Activated T-helper 1 cell treated with anti-CD3 and anti-CD28 coated beads, Interleukin-12 subunit alpha, Interleukin-12 subunit beta, Interleukin-2, Interleukin-4 antibody, amounts not matched to agents 30 ng/mL and 10 ng/mL and 1 ng/mL, durations not matched to agents 14 hours and 24 hours and 36 hours (primary cell): Measurements from ENCODE around the gene SUGT1. TPM values are rescaled to one million over a fixed set of nuclear protein-coding genes. Genes with fewer than 3 reads are reported as not detected.
"Not testable (repeated sequence)": the region's sequence is repeated elsewhere in the genome, so short reads cannot be mapped to it uniquely, and the experiment has no call there.

ENCODE experiments used
- DNase-seq: peaks from one replicate; pipeline ENCODE4 v3.0.0; 2021; ENCODE audit warnings: low spot score
- H3K27ac Mint-ChIP-seq: one replicate; pipeline ENCODE4 v1.8.0; 2021; ENCODE audit warnings: mild to moderate bottlenecking, mixed read lengths
- H3K27me3 Mint-ChIP-seq: one replicate; pipeline ENCODE4 v1.8.0; 2022; ENCODE audit warnings: mild to moderate bottlenecking, moderate library complexity, mixed read lengths; ENCODE audit not compliant: insufficient read depth
- H3K36me3 Mint-ChIP-seq: one replicate; pipeline ENCODE4 v1.8.0; 2021; ENCODE audit warnings: low read depth, mixed read lengths
- H3K4me1 Mint-ChIP-seq: one replicate; pipeline ENCODE4 v1.8.0; 2021; ENCODE audit warnings: low read depth, mixed read lengths
- H3K4me3 Mint-ChIP-seq: one replicate; pipeline ENCODE4 v1.8.0; 2021; ENCODE audit warnings: mild to moderate bottlenecking, moderate library complexity, mixed read lengths
- H3K9me3 Mint-ChIP-seq: one replicate; pipeline ENCODE4 v1.8.0; 2021; ENCODE audit warnings: mixed read lengths
- intact Hi-C: fragments of 100-400 bp; cut with micrococcal nuclease; formaldehyde crosslinking; loops from one replicate; pipeline ENCODE4 v1.15.1; 2024
- total RNA-seq: library from RNA; stranded (reverse); gene quantifications from 2 replicates; pipeline ENCODE4 v1.2.3, GENCODE V29; 2022

The SUGT1 gene
- total RNA-seq, 1 donor from 2014 or later: 63.3 TPM

DNA sequence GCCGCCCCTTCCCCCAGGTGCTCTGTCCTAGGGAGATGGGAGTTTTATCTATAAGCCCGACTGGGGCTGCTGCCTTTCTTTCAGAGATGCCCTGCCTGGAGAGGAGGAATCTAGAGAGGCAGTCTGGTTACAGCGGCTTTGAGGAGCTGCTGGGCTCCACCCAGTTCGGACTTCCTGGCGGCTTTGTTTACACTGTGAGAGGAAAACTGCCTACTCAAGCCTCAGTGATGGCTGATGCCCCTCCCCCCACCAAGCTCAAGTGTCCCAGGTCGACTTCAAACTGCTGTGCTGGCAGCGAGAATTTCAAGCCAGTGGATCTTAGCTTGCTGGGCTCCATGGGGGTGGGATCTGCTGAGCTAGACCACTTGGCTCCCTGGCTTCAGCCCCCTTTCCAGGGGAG, 68.3 kb downstream of the SUGT1 start:
- H3K36me3 Mint-ChIP-seq, H3K4me1 Mint-ChIP-seq, H3K4me3 Mint-ChIP-seq, H3K27ac Mint-ChIP-seq, H3K9me3 Mint-ChIP-seq, DNase-seq, intact Hi-C loops: not testable (repeated sequence)
- H3K27me3 Mint-ChIP-seq: peaks cover 11% of the 10 kb centered on the region

DNA sequence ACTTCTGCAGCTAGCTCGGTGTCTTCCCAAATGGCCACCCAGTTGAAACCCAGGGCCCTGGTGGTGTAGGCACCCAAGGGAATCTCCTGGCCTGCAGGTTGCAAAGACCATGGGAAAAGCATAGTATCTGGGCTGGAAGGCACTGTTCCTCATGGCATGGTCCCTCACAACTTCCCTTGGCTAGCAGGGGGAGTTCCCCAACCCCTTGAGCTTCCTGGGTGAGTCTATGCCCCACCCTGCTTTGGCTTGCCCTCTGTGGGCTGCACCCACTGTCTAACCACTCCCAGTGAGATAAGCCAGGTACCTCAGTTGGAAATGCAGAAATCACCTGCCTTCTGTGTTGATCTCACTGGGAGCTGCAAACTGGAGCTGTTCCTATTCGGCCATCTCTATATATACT, 68.7 kb downstream of the SUGT1 start:
- H3K9me3 Mint-ChIP-seq, DNase-seq, H3K4me1 Mint-ChIP-seq, H3K36me3 Mint-ChIP-seq, H3K4me3 Mint-ChIP-seq, H3K27ac Mint-ChIP-seq, intact Hi-C loops: not testable (repeated sequence)
- H3K27me3 Mint-ChIP-seq: peaks cover 11% of the 10 kb centered on the region

DNA sequence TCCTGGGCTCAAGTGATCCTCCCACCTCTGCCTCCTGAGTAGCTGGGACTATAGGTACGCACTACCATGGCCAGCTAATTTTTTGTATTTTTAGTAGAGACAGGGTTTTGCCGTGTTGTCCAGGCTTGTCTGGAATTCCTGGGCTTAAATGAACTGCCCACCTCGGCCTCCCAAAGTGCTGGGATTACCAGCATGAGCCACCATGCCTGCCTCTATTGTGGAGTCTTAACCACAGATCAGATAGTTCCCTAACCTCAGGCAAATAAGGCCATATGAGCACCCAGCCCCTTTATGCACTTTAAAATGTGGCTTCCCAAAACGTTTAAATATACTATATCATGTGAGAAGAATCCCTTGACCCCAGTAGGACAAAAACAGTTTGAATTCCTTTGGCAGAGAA, 70.5 kb downstream of the SUGT1 start:
- no peak overlapping the region for H3K27ac Mint-ChIP-seq
- no peak for DNase-seq
- no peak overlapping the region for H3K4me3 Mint-ChIP-seq
- no peaks in the 10 kb centered on the region for H3K4me1 Mint-ChIP-seq
- no peaks in the 10 kb centered on the region for H3K9me3 Mint-ChIP-seq
- H3K27me3 Mint-ChIP-seq: peaks cover 7% of the 10 kb centered on the region
- intact Hi-C loops: no loop called here
- no peaks in the 10 kb centered on the region for H3K36me3 Mint-ChIP-seq

DNA sequence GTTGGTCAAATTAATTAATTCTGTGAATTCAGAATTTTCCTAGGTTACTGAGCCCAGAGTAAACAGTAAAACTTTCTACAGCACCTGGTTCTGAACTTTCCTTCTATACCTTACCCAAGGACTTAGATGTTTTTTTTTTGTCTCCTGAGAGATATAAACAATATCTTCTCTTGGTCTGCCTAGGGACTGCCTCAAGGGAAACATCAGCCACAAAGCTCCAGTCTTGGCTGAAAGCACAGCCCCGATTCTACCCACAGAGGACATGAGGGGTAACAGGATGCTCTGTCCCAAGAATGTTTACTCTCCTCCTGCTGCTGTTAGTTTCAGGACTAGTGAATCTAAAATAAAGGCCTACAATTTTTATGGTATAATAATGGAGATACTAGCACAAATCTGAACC, 72.7 kb downstream of the SUGT1 start:
- intact Hi-C loops: no loop called here
- Mint-ChIP-seq H3K27me3 (peaks cover 2% of the 10 kb centered on the region), H3K4me3 (no peak overlapping the region), H3K36me3 (no peaks in the 10 kb centered on the region), H3K9me3 (no peaks in the 10 kb centered on the region), H3K27ac (no peak overlapping the region), H3K4me1 (no peaks in the 10 kb centered on the region)
- no peak for DNase-seq

DNA sequence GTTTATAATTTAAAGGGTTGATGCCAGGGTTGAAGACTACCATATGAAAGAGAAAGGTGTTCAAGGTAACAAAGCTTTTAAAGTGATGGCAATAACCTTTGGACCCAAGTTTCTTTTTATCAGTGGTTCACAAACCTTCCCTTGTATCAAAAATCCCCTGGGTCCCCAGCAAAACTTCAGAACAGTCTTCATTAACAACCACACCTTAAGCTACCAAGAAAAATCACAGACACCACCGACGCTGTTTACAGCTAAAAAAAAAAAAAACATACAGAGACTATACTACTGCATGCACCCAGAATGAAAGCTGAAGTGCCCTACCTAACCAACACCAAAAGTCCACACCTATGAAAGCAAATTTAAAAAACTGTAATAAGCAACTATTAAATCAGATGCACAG, 73.6 kb downstream of the SUGT1 start:
- Mint-ChIP-seq H3K4me3 (no peak overlapping the region), H3K27ac (no peak overlapping the region), H3K27me3 (peaks cover 2% of the 10 kb centered on the region), H3K4me1 (no peaks in the 10 kb centered on the region), H3K9me3 (no peaks in the 10 kb centered on the region), H3K36me3 (no peaks in the 10 kb centered on the region)
- intact Hi-C loops: no loop called here
- no peak for DNase-seq

DNA sequence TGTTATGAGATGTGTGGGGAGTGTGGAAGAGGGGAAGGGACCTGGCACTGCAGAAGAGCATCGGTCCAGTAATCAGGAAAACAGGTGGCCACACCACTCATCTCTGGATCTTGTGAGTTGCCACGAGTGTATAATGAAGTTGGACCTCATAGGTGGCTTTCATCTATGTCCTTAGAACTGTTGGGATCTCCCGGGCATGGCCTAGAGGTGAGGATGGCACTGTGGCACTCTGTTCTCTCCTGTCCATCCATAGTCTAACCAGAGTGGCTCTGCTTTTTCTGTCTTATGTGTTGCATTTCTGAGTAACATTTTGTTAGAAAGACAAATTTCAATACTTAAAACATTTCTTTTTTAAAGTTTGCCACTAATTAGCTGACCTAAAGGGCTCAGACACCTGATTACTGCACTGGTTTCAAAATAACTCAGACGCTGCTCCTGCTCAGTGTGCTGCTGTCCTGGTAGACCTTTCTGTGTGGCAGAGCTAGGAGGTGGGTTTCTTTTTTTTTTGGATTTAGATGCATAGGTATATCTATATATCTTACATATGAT, 81.5 kb downstream of the SUGT1 start:
- DNase-seq: no peak
- Mint-ChIP-seq H3K27ac (no peak overlapping the region), H3K4me1 (no peaks in the 10 kb centered on the region), H3K36me3 (no peaks in the 10 kb centered on the region), H3K4me3 (no peak overlapping the region), H3K9me3 (no peaks in the 10 kb centered on the region), H3K27me3 (peaks cover 24% of the 10 kb centered on the region)
- intact Hi-C loops: no loop called here

DNA sequence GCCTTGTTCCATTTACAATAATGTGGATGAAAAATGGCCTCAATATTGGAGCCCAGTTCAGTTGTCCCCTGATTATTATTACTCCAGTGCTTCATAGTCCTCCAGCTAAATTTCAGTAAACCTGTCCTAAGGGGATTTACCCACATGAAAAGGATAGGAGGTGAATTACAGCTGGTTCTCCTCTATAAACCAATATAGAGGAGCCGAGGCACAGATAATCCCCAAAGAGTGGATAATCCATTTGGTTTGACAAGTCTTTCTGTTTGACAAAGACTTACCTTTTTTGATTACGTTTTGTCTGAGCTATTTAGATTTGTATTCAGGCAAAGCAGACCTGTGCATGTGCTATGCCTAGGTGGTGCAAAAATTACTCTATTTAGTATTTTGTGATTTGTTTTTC, 84.3 kb downstream of the SUGT1 start:
- Mint-ChIP-seq H3K36me3 (no peaks in the 10 kb centered on the region), H3K27me3 (peaks cover 47% of the 10 kb centered on the region), H3K4me1 (no peaks in the 10 kb centered on the region), H3K9me3 (no peaks in the 10 kb centered on the region), H3K4me3 (no peak overlapping the region), H3K27ac (no peak overlapping the region)
- intact Hi-C loops: no loop called here
- no peak for DNase-seq

DNA sequence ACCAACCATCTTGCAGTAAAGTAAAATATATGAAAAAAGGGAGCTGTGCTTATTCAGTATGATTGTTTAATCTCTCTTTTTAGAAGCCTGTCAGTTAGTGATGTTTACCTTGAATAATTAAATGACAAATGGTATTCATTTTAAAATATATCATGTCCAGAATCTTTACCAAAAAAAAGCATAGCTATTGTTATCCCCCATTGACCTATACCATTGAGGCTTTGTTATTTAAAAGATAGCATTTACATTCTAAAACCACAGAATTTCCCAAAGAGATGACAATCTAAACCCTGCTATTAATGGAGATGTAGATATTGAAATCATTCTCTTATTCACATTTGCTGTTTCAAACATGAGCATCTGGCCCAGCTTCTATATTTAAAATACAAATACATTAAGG, 84.8 kb downstream of the SUGT1 start:
- H3K4me1 Mint-ChIP-seq: no peaks in the 10 kb centered on the region
- H3K27me3 Mint-ChIP-seq: peaks cover 51% of the 10 kb centered on the region
- no peaks in the 10 kb centered on the region for H3K9me3 Mint-ChIP-seq
- no peak overlapping the region for H3K4me3 Mint-ChIP-seq
- intact Hi-C loops: no loop called here
- H3K36me3 Mint-ChIP-seq: no peaks in the 10 kb centered on the region
- no peak overlapping the region for H3K27ac Mint-ChIP-seq
- DNase-seq: no peak

DNA sequence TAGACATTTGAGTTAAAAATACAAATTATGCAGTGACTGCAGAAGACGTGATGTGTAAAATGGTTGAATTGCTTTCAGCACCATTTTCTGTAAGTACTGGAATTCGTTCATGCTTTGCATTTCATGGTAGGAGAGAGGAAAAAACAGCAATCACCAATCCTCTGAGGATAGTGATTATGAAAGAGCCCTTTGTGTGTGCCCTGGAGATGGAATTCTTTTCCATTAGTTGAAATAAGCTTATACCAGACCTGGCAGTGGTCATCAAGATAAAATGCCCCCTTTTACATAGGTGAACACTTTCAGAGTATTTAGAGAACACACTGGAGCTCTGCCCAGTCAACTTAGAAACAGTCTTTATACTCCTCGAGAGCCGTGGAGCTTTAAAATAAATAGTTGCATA, 85.3 kb downstream of the SUGT1 start:
- intact Hi-C loops: loop anchor here (2.0 kb wide), 1 partner anchor 73 kb away; no protein-coding TSS in a partner anchor
- Mint-ChIP-seq H3K9me3 (no peaks in the 10 kb centered on the region), H3K27ac (no peak overlapping the region), H3K27me3 (peaks cover 56% of the 10 kb centered on the region), H3K4me3 (no peak overlapping the region), H3K4me1 (no peaks in the 10 kb centered on the region), H3K36me3 (no peaks in the 10 kb centered on the region)
- no peak for DNase-seq

DNA sequence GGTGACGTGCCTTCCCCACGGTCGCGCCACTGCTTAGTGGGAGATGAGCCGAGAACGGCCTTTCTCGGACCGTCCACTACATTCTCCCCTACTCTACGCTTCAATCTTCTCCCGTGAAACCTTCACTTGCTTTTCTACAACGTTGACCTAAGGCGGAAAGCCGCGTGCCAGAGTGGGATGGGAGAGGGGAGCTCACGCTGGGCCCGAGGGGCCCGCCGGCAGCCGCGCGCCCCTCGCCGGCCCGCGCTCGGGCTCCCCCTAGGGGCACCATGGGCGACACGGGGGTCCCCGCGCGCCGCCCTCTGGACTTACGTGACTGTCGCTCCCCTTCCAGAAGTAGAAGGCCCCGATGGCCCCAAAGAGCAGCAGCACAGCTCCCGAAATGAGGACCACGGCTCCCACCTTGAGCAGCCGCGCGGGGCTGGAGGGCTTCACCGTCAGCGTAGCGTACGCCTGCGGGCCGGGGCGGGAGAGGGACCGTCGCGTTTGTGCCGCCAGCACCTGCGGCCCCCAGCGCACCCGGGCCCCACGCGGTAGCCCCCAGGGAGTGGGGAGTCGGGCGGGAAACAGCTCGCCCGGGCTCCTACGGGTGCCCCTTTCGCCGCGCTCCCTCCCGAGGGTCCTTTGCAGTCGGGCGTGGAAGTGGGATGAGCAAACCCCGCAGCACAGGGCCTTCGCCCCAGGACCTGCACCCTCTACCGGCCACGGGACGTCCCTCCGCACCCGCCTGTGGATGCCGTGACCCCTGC, 86.3 kb downstream of the SUGT1 start:
- no peak overlapping the region for H3K27ac Mint-ChIP-seq

DNA sequence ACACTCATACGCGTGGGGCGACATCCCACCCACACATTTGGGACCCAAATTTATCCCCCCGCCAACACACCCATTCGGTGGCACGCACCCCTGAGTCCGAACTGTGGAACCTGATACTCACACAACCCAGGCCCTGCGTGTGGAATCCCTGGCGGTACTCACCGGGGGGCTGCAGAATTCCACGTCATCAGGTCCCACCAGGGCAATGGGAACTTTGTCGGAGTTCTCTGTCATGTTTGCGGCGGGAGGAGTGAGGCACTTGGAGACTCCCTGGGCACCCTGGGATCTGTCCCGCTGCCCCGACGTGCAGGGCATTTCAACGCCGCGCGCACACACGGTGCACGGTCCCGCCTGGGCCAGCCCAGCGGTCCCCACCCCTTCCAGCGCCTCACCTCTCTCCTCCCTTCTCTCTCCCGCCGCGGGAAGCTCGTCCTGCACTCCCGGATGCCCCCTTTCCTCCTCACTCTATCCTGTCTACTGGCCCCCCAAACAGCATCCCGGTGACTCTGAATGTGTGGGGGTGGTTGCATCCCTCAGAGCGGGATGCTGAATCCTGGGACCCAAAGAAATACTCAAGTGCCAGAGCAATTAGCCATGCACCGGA, 86.9 kb downstream of the SUGT1 start, which contains the start of gene CNMD:
TSS of gene CNMD (minus strand) at position 353 of the 604 bp plus-strand sequence. CDS start at position 234, 119 bp downstream.
- no peak within 1 kb of the TSS for H3K4me3 Mint-ChIP-seq
- H3K27me3 Mint-ChIP-seq: peaks cover 51% of the 10 kb centered on the region

More for the DNA sequence above, 86.3 kb downstream of the SUGT1 start:
- no peak for DNase-seq
- Mint-ChIP-seq H3K36me3 (no peaks in the 10 kb centered on the region), H3K27me3 (peaks cover 54% of the 10 kb centered on the region), H3K9me3 (no peaks in the 10 kb centered on the region), H3K4me3 (no peak overlapping the region), H3K4me1 (no peaks in the 10 kb centered on the region)
- intact Hi-C loops: loop anchor here (2.0 kb wide), 1 partner anchor 74 kb away; no protein-coding TSS in a partner anchor

DNA sequence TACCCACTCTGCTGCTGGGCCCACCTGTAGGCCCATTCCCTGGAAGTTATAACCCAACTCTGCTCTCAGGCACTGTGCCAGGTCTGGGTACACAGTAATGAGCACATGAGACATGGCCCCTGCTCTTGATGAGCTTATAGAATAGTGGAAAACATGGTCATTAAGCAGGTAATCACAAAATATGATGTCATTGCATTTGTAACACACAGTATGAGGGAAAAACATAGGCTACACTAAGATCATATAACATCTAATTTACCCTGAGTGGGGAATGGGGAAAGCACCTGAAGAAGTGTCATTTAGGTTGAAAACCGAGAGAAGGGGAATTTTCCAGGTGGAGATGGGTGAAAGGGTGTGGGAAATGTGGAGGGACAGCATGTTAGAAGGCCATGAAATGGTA, 90.9 kb downstream of the SUGT1 start:
- Mint-ChIP-seq H3K27me3 (peaks cover 37% of the 10 kb centered on the region), H3K9me3 (no peaks in the 10 kb centered on the region), H3K36me3 (no peaks in the 10 kb centered on the region), H3K27ac (no peak overlapping the region), H3K4me1 (no peaks in the 10 kb centered on the region), H3K4me3 (no peak overlapping the region)
- no peak for DNase-seq
- intact Hi-C loops: no loop called here

More for the DNA sequence above, 86.9 kb downstream of the SUGT1 start, which contains the start of gene CNMD:
- DNase-seq: no peak
- intact Hi-C loops: loop anchor here (2.0 kb wide), 1 partner anchor 75 kb away; no protein-coding TSS in a partner anchor
- Mint-ChIP-seq H3K4me1 (no peaks in the 10 kb centered on the region), H3K9me3 (no peaks in the 10 kb centered on the region), H3K27ac (no peak within 1 kb of the TSS), H3K36me3 (no peaks in the 10 kb centered on the region)

DNA sequence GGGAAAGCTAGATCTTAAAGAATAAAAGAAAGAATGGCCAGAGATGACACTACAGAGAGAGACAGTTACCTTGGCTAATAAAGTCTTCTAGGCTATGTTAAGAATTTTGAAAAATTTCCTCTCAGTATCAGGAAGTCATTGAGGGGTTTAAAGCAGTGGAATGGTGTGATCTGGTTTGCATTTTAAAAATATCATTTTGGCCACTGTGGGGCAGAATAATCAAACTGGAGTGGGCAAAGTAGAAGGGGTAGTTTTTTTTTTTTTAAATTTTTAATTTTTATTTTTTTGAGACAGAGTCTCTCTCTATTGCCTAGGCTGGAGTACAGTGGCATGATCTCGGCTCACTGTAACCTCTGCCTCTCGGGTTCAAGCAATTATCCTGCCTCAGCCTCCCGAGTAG, 91.4 kb downstream of the SUGT1 start:
- Mint-ChIP-seq H3K4me1 (no peaks in the 10 kb centered on the region), H3K36me3 (no peaks in the 10 kb centered on the region), H3K27me3 (peaks cover 36% of the 10 kb centered on the region), H3K9me3 (no peaks in the 10 kb centered on the region), H3K4me3 (no peak overlapping the region), H3K27ac (no peak overlapping the region)
- DNase-seq: no peak
- intact Hi-C loops: no loop called here
